GM12878 (cell line): ENCODE measurements around the gene CELSR1. TPM values are rescaled to one million over a fixed set of nuclear protein-coding genes. Genes with fewer than 3 reads are reported as not detected.

Source experiments
- ATAC-seq: fragments of 200-7000 bp; cut with Tn5 transposase; 3 replicates; pipeline ENCODE4 v1.9.1; 2020; ENCODE audit warnings: mild to moderate bottlenecking, moderate library complexity
- BruUV-seq: library from RNA; stranded (reverse); fragments of 400-500 nt; replicated peaks from 2 replicates; lab custom pipeline; 2021; lab: Mats Ljungman, UMichigan
- CTCF ChIA-PET: fragments of 300-600 bp; sonication (Branson Sonifier 250); formaldehyde crosslinking; extraction: SDS; loops from one replicate; lab custom pipeline; 2021; ENCODE audit warnings: inconsistent platforms; lab: Yijun Ruan, JAX
- POLR2A ChIA-PET: fragments of 350-600 bp; formaldehyde crosslinking; extraction: SDS; loops from one replicate; lab custom pipeline; 2021; ENCODE audit warnings: inconsistent platforms; lab: Charles Lee
- RAD21 ChIA-PET: fragments of 300-600 bp; sonication (Branson Sonifier 250); formaldehyde crosslinking; loops from one replicate; lab custom pipeline; 2023; ENCODE audit warnings: antibody characterized with exemption; ENCODE audit not compliant: unreplicated experiment; lab: Charles Lee
- SMC1A ChIA-PET: fragments of 300-600 bp; sonication (Branson Sonifier 250); formaldehyde crosslinking; loops from one replicate; lab custom pipeline; 2023; ENCODE audit not compliant: unreplicated experiment, uncharacterized antibody; lab: Charles Lee
- DNase-seq: peaks from one replicate; pipeline ENCODE4 v3.0.0-alpha.2; 2011; ENCODE audit warnings: low read depth, low spot score
- FAIRE-seq: peaks from 3 replicates; lab custom pipeline; 2011; peaks lifted over from hg19 to GRCh38; lab: Jason Lieb, UNC
- H2AFZ ChIP-seq: 2 replicates; pipeline ENCODE4 v1.6.0; 2011; ENCODE audit warnings: low read depth, low read length, control low read depth; ENCODE audit not compliant: control insufficient read depth
- H3K27ac ChIP-seq: 2 replicates; pipeline ENCODE4 v1.5.1; 2011; ENCODE audit warnings: control low read depth; ENCODE audit not compliant: control insufficient read depth, insufficient read depth
- H3K27me3 ChIP-seq, 2 experiments: replicated peaks in 1 of 2; 2 replicates each; pipeline versions ENCODE4 v1.6.0 to v1.6.1; 2011; ENCODE audit warnings: low read length in 1 of 2; ENCODE audit not compliant: control insufficient read depth in 2 of 2, insufficient read depth in 2 of 2
- H3K36me3 ChIP-seq, 2 experiments: 2 replicates each; pipeline ENCODE4 v1.5.1; 2011; ENCODE audit warnings: low read length in 1 of 2; ENCODE audit not compliant: control insufficient read depth in 2 of 2, insufficient read depth in 2 of 2
- H3K4me1 ChIP-seq: 2 replicates; pipeline ENCODE4 v1.6.1; 2011; ENCODE audit warnings: mild to moderate bottlenecking, low read length, moderate library complexity, mixed read lengths; ENCODE audit not compliant: control insufficient read depth, insufficient read depth
- H3K4me2 ChIP-seq: 2 replicates; pipeline ENCODE4 v1.6.0; 2011; ENCODE audit warnings: control low read depth; ENCODE audit not compliant: control insufficient read depth, insufficient read depth
- H3K4me3 ChIP-seq: fragments of 200-600 bp; sonication (generic); 2 replicates; pipeline ENCODE4 v1.5.1; 2016
- H3K79me2 ChIP-seq: 2 replicates; pipeline ENCODE4 v1.6.0; 2011; ENCODE audit warnings: low read length; ENCODE audit not compliant: control insufficient read depth, insufficient read depth
- H3K9ac ChIP-seq: 2 replicates; pipeline ENCODE4 v1.8.0; 2011; ENCODE audit warnings: low read length, control low read depth, mixed read lengths; ENCODE audit not compliant: control insufficient read depth, insufficient read depth
- H3K9me3 ChIP-seq: replicated peaks from 3 replicates; pipeline ENCODE4 v1.5.1; 2011; ENCODE audit warnings: mild to moderate bottlenecking, low read length; ENCODE audit not compliant: control insufficient read depth, insufficient read depth
- H4K20me1 ChIP-seq: 2 replicates; pipeline ENCODE4 v1.6.0; 2011; ENCODE audit not compliant: control insufficient read depth, insufficient read depth
- BCL11A ChIP-seq: IDR thresholded peaks from 2 replicates; pipeline ENCODE4 v1.6.1; 2011; ENCODE audit warnings: low read depth, low read length
- E4F1 ChIP-seq: fragments of 450-650 bp; IDR thresholded peaks from 2 replicates; pipeline ENCODE4 v1.6.1; 2018; ENCODE audit warnings: borderline replicate concordance, mild to moderate bottlenecking; ENCODE audit not compliant: partially characterized antibody
- HDAC6 ChIP-seq: fragments of 200-600 bp; sonication (generic); IDR thresholded peaks from one replicate; pipeline ENCODE4 v1.8.0; 2017; ENCODE audit warnings: antibody characterized with exemption; ENCODE audit not compliant: unreplicated experiment
- RAD51 ChIP-seq: fragments of 450-650 bp; IDR thresholded peaks from 2 replicates; pipeline ENCODE4 v1.6.1; 2016; ENCODE audit warnings: moderate library complexity, mild to moderate bottlenecking, inconsistent platforms
- SPI1 ChIP-seq: IDR thresholded peaks from 2 replicates; pipeline ENCODE4 v1.6.1; 2011; ENCODE audit warnings: low read depth, mild to moderate bottlenecking, low read length, moderate library complexity, borderline replicate concordance; ENCODE audit not compliant: insufficient read depth
- WGBS: methylation state at CpG from one replicate; pipeline ENCODE4 v1.1.6; 2016; ENCODE audit warnings: low lambda C conversion rate; ENCODE audit not compliant: insufficient replicate concordance, insufficient coverage; ENCODE audit errors: missing lambda C conversion rate; 5-methylcytosine and 5-hydroxymethylcytosine counted together
- in situ Hi-C: fragments of 300-500 bp; cut with MboI; formaldehyde crosslinking; loops from 9 replicates; pipeline ENCODE4 v1.14.3; 2018; ENCODE audit warnings: mixed read lengths
- intact Hi-C: fragments of 100-400 bp; cut with micrococcal nuclease; formaldehyde crosslinking; loops from one replicate; pipeline ENCODE4 v1.14.2; 2022; ENCODE audit not compliant: unreplicated experiment
- polyA plus RNA-seq, 11 experiments: library from polyadenylated mRNA; depleted of rRNA in 4 of 11; unstranded in 6 of 11; stranded (reverse) in 5 of 11; fragments of >200 nt; fragmentation: Nextera tagmentation in 4 of 11; fragmentation: Illumina TruSeq in 1 of 11; extraction: Ambion mirVana in 4 of 11; extraction: Trizol in 1 of 11; gene quantifications; 1 replicate in 1 of 11; 2 replicates in 10 of 11; pipeline versions ENCODE4 v1.2.1 to v1.2.3, GENCODE V29; 2011 to 2016; ENCODE audit warnings: inconsistent platforms in 2 of 11, missing spikeins in 2 of 11, low read depth in 1 of 11
- total RNA-seq, 4 experiments: library from RNA; depleted of rRNA in 3 of 4; stranded (reverse); fragments of >200 nt in 3 of 4; fragmentation: Illumina TruSeq in 1 of 4; extraction: Trizol in 1 of 4; gene quantifications; 2 replicates each; pipeline versions ENCODE4 v1.2.1 to v1.2.3, GENCODE V29; 2013 to 2021
- TF ChIP-seq, protein P1 (sequence below): fragments of 450-650 bp; IDR thresholded peaks from 2 replicates; pipeline ENCODE4 v1.6.1; 2017; ENCODE audit warnings: borderline replicate concordance

Gene CELSR1
- total and polyA plus RNA-seq, 10 of the 15 experiments (the other 5 are each of a cell fraction or from before 2014, with no cell fraction given): 0.05 to 1.7 (median 0.35) TPM; not detected in 2

- no peak for ATAC-seq
- Histone ChIP-seq H4K20me1 (no peaks in the 10 kb centered on the region; the same call in 1 of the 2 replicates), H3K4me2 (no peak overlapping the region), H3K36me3 (peaks cover 15 to 44% of the 10 kb centered on the region in 2 experiments; a peak in 3 of 4 replicates), H3K27me3 (no peaks in the 10 kb centered on the region), H3K9ac (no peak overlapping the region), H3K79me2 (no peaks in the 10 kb centered on the region), H2AFZ (no peak overlapping the region), H3K4me3 (no peak overlapping the region), H3K4me1 (no peaks in the 10 kb centered on the region)
- in situ Hi-C loops: no loop called here
- no peak for DNase-seq
- ChIA-PET CTCF (no interaction called here), RAD21 (no interaction called here), POLR2A (interaction anchor here (0.7 kb wide), 1 partner anchor 41 kb away, joined by 5 read pairs; no protein-coding TSS in a partner anchor), SMC1A (no interaction called here)
- 98% methylated on average over 8 of the region's 10 CpGs for WGBS
- intact Hi-C loops: loop anchor here (10.0 kb wide), 1 partner anchor 325 kb away; no protein-coding TSS in a partner anchor
- FAIRE-seq: no peak
- TF ChIP-seq E4F1: no peak
- no peak for TF ChIP-seq SPI1
- TF ChIP-seq, protein P1, sequence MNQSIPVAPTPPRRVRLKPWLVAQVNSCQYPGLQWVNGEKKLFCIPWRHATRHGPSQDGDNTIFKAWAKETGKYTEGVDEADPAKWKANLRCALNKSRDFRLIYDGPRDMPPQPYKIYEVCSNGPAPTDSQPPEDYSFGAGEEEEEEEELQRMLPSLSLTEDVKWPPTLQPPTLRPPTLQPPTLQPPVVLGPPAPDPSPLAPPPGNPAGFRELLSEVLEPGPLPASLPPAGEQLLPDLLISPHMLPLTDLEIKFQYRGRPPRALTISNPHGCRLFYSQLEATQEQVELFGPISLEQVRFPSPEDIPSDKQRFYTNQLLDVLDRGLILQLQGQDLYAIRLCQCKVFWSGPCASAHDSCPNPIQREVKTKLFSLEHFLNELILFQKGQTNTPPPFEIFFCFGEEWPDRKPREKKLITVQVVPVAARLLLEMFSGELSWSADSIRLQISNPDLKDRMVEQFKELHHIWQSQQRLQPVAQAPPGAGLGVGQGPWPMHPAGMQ: no peak
- TF ChIP-seq HDAC6: no peak
- TF ChIP-seq RAD51: no peak
- TF ChIP-seq BCL11A: no peak
- TF ChIP-seq, all 136 proteins: peak for 0
- Histone ChIP-seq H3K27ac (no peak overlapping the region), H3K9me3 (no peaks in the 10 kb centered on the region)
- BruUV-seq: no TSS peak
These were observed 218.1 kb downstream of the CELSR1 start for GRCh38 chr22:46319319-46319718.
